DMS114 treated with DMSO at 0.1 percent for 48 hours (cell line): ENCODE results near the gene TRIM46.
"Not testable (repeated sequence)": the region's sequence is repeated elsewhere in the genome, so short reads cannot be mapped to it uniquely, and the experiment has no call there.

ENCODE experiments used
- DNase-seq: peaks from one replicate; lab custom pipeline; 2025; ENCODE audit not compliant: unreplicated experiment; lab: John Stamatoyannopoulos, UW

TRIM46 gene

DNA sequence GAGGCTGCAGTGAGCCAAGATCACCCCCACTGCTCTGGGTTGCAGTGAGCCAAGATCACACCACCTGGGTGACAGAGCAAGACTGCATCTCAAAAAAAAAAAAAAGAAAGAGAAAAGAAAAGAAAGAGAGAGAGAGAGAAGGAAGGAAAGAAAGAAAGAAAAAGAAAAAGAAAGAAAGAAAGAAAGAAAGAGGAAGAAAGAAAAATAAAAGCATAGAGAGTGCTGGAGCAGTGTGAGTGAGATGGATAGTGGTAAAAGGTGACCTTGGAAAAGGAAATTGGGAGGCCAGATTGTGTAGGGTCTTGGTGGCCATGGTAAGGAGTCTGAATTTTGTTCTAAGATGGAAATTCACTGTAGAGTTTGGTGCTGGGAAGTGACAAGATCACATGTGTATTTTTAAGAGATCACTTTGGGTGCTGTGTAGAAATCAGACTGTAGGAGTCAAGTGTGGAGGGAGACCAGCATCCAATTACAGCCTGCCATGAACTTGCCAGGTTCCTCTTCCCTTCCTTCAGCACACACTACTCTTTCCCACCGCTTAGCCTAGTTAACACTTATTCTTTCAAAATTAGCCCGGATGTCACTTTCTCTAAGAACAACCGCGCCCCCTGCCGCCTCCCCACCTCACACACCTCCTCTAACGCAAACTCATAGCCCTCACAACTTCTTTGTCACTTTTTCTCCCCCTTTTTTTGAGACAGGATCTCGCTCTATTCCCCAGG is 52.7 kb downstream of the TRIM46 start:
- peak; percentile 91 for DNase-seq

- peak; percentile 70 for DNase-seq
Observed at GRCh38 chr1:155226910-155227260, 53.2 kb downstream of the TRIM46 start.

DNA sequence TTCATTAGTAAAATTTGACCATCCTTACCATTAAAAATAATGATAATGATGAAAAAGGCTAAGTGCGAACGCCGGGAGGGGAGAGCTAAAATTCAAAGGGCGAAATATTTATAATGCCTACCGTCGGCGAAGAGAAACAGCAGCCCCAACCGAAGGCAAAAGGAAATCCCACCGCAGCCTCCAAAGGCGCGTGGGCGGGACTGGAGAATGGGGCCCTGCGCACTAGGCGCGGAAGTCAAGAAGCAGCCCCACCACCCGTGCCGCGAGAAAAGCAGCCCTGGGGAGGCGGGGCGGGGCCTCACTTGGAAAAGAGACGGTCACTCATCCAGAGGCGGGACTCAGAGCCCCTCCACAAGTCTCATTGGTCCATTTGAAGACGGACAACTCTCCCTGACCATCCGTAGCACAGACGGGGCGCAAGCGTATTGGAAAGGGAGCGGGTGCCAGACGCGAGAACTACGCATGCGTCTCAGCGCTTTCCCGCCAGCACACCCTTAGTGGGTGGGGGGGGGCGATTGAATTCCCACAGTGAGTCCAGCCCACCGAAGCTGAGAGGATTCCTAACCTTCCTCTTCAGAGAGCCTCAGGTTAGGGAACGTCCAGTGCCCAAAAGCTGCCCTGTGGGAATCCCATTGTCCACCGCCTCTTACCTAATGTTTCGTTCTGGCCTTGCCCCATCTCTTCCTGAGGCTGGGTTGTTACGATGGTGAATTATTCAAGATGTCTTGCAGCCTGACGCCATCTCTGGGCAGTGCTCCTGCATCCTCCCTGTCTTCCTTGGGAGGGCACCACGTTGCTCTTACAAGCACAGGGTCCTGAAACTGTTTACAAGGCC is 53.8 kb downstream of the TRIM46 start:
- peak; percentile 100 for DNase-seq

- DNase-seq, result no peak
Observed at GRCh38 chr1:155228096-155228427, 54.4 kb downstream of the TRIM46 start.

- not testable (repeated sequence) for DNase-seq
Observed at GRCh38 chr1:155231302-155231701, 57.7 kb downstream of the TRIM46 start.

DNA sequence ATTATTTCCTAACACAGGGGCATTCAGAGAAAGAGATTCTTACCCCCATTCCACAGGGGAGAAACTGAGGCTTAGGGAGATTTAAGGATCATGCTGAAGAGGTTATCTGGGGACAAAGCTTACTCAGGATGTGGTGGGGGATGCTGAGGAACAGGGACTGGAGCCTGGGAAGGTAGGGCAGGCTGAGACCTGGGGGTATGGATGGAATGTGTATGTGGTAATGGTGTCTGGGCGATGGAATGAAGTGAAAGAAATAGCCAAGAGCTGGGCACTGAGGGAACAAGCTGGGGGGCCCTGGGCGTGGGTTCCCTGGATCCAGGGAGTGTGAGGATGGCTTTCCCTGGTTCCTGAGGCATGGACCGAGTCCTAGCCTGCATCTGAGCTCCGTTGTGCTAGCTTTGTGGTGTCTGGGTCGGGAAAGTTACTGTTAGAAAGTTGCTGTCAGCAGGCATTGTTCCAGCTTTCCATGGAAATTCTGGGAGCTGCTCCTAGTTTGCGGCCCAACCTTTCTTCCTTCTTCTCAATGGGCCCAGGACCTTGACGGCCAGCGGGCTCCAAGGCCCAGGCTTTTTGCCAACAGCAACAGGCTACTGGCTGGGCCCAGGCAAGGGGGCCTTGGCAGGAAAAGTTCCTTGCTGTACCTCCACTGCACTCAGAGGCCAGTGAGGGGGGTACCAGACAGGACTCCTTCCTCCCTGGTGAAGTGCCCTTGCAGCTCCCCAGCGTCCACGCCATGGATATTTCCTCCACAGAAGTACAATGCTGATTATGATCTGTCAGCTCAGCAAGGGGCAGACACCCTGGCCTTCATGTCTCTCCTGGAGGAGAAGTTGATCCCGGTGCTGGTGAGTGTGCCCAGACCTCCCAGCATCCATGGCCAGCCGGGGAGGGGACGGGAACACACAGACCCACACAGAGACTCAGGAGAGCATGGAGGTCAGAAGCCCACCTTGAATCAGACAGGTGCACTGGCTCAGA is 58.6 kb downstream of the TRIM46 start:
- not testable (repeated sequence) for DNase-seq

GRCh38 chr1:155233502-155233901 is 59.9 kb downstream of the TRIM46 start:
- DNase-seq, result not testable (repeated sequence)
